PFSK-1 (cell line): ENCODE measurements around the gene PRMT7.

Experiments used
- FOXP2 ChIP-seq: optimal IDR thresholded peaks from 2 replicates; pipeline ENCODE3; 2011; ENCODE audit warnings: borderline replicate concordance, control low read depth, inconsistent platforms; ENCODE audit not compliant: insufficient read depth; ENCODE audit errors: extremely low read length, extremely low read depth
- POLR2AphosphoS5 ChIP-seq: IDR thresholded peaks from 2 replicates; pipeline ENCODE4 v1.6.1; 2012; ENCODE audit warnings: low read depth, mild to moderate bottlenecking, control low read depth, low read length, moderate library complexity
- REST ChIP-seq, 2 experiments: IDR thresholded peaks; 2 replicates each; pipeline versions ENCODE4 v1.6.1 to v1.8.0; 2011 to 2012; ENCODE audit warnings: low read depth in 2 of 2, low read length in 2 of 2, control low read depth in 1 of 2, inconsistent platforms in 1 of 2, mild to moderate bottlenecking in 1 of 2, moderate library complexity in 1 of 2; ENCODE audit not compliant: insufficient read depth in 1 of 2
- SIN3A ChIP-seq: IDR thresholded peaks from 2 replicates; pipeline ENCODE4 v1.6.1; 2012; ENCODE audit warnings: mild to moderate bottlenecking, low read length, moderate library complexity, borderline replicate concordance; ENCODE audit not compliant: insufficient read depth
- TAF1 ChIP-seq: IDR thresholded peaks from 2 replicates; pipeline ENCODE4 v1.6.1; 2012; ENCODE audit warnings: low read length, control low read depth, borderline replicate concordance; ENCODE audit not compliant: insufficient read depth

The PRMT7 gene

GRCh38 chr16:68346892-68347480, 36.2 kb downstream of the PRMT7 start:
- TF ChIP-seq REST (IDR thresholded peaks at IDR 0.05; ENCODE audit: insufficient read depth in 1 of 2, low read depth in 2 of 2, low read length in 2 of 2) (no peak), FOXP2 (no peak), SIN3A (no peak), TAF1 (no peak)

GRCh38 chr16:68347605-68348004, 36.8 kb downstream of the PRMT7 start:
- TF ChIP-seq FOXP2 (no peak), REST (IDR thresholded peaks at IDR 0.05; ENCODE audit: insufficient read depth in 1 of 2, low read depth in 2 of 2, low read length in 2 of 2) (no peak), SIN3A (no peak), POLR2AphosphoS5 (no peak), TAF1 (no peak)

- TF ChIP-seq TAF1 = no peak
- TF ChIP-seq FOXP2 = no peak
- TF ChIP-seq REST (IDR thresholded peaks at IDR 0.05; ENCODE audit: insufficient read depth in 1 of 2, low read depth in 2 of 2, low read length in 2 of 2) = no peak
- no peak for TF ChIP-seq POLR2AphosphoS5
- TF ChIP-seq SIN3A = no peak
These were observed 38.0 kb downstream of the PRMT7 start for GRCh38 chr16:68348639-68349445.

GRCh38 chr16:68349838-68350410, 39.1 kb downstream of the PRMT7 start:
- TF ChIP-seq POLR2AphosphoS5 (no peak), TAF1 (no peak), REST (IDR thresholded peaks at IDR 0.05; ENCODE audit: insufficient read depth in 1 of 2, low read depth in 2 of 2, low read length in 2 of 2) (no peak), SIN3A (no peak), FOXP2 (no peak)
